Left ventricle myocardium inferior (tissue), 1 donor: ENCODE data around the gene CEP170B. TPM values are rescaled to one million over a fixed set of nuclear protein-coding genes. Genes with fewer than 3 reads are reported as not detected.

Experiments
- DNase-seq: peaks from one replicate; pipeline ENCODE4 v3.0.0-alpha.2; 2020
- H3K27ac ChIP-seq: fragments of 200-600 bp; replicated peaks from 2 replicates; pipeline ENCODE4 v1.8.0; 2021
- H3K27me3 ChIP-seq: fragments of 200-600 bp; 2 replicates; pipeline ENCODE4 v1.8.0; 2021; ENCODE audit warnings: low read depth
- H3K36me3 ChIP-seq: fragments of 200-600 bp; 2 replicates; pipeline ENCODE4 v1.8.0; 2021
- H3K4me1 ChIP-seq: fragments of 200-600 bp; 2 replicates; pipeline ENCODE4 v1.8.0; 2021
- H3K4me3 ChIP-seq: fragments of 200-600 bp; 2 replicates; pipeline ENCODE4 v1.8.0; 2021; ENCODE audit warnings: mild to moderate bottlenecking, moderate library complexity
- H3K9me3 ChIP-seq: fragments of 200-600 bp; replicated peaks from 2 replicates; pipeline ENCODE4 v1.8.0; 2021
- CTCF ChIP-seq: fragments of 200-600 bp; IDR thresholded peaks from 2 replicates; pipeline ENCODE4 v1.8.0; 2021; ENCODE audit warnings: antibody characterized with exemption, mild to moderate bottlenecking, borderline replicate concordance
- intact Hi-C: fragments of 100-400 bp; cut with micrococcal nuclease; formaldehyde crosslinking; loops from one replicate; pipeline ENCODE4 v1.11.0; 2022
- long read RNA-seq: library from polyadenylated mRNA; unstranded; transcript quantifications from one replicate; pipeline ENCODE4 v2.0.0, GENCODE V29; 2021
- total RNA-seq: library from RNA; stranded (reverse); fragmentation: NEBNext Ultra II Directional; extraction: Animal tissue kit (Norgen Biotek cat#: 25700); gene quantifications from one replicate; pipeline ENCODE4 v1.2.1, GENCODE V29; 2021
- donor health status: DM: no; HTN: yes; CAD: no; lungs with severe emphysema.

The CEP170B gene
- 11.7 TPM for total RNA-seq
- long read RNA-seq, partial matches to known transcripts, result 8 of 14 reads
- long read RNA-seq, other reads (novel, unspliced or antisense), result 6 of 14 reads

- TF ChIP-seq CTCF, result no peak
- intact Hi-C loops, result no loop called here
- peaks cover 38% of the 10 kb centered on the region for H3K27me3 ChIP-seq
- peak; percentile 36 for DNase-seq
- H3K4me1 ChIP-seq, result peaks cover 27% of the 10 kb centered on the region
- H3K27ac ChIP-seq, result peak within 1 kb of the TSS; percentile 51
- no peaks in the 10 kb centered on the region for H3K36me3 ChIP-seq
- H3K4me3 ChIP-seq, result peak within 1 kb of the TSS; percentile 72
- no peaks in the 10 kb centered on the region for H3K9me3 ChIP-seq
Observed at GRCh38 chr14:104865081-104865630, at the start of gene CEP170B. TSS of gene CEP170B (plus strand) at chr14:104865268. CDS start at chr14:104868451, 3,183 bp downstream.

- H3K4me3 ChIP-seq, result peak overlapping the region; percentile 98
- H3K9me3 ChIP-seq, result peaks cover 4% of the 10 kb centered on the region
- H3K36me3 ChIP-seq, result no peaks in the 10 kb centered on the region
- intact Hi-C loops, result no loop called here
- H3K27me3 ChIP-seq, result no peaks in the 10 kb centered on the region
- H3K27ac ChIP-seq, result peak overlapping the region; percentile 99
- H3K4me1 ChIP-seq, result peaks cover 39% of the 10 kb centered on the region
- no peak for TF ChIP-seq CTCF
- no peak for DNase-seq
Observed at GRCh38 chr14:104816616-104816884, 48.5 kb upstream of the CEP170B start.

GRCh38 chr14:104817930-104818713 is 46.9 kb upstream of the CEP170B start:
- Histone ChIP-seq H3K27me3 (no peaks in the 10 kb centered on the region), H3K9me3 (peaks cover 4% of the 10 kb centered on the region), H3K27ac (no peak overlapping the region), H3K4me3 (no peak overlapping the region), H3K4me1 (peaks cover 39% of the 10 kb centered on the region), H3K36me3 (no peaks in the 10 kb centered on the region)
- no peak for DNase-seq
- intact Hi-C loops, result no loop called here
- no peak for TF ChIP-seq CTCF

DNA sequence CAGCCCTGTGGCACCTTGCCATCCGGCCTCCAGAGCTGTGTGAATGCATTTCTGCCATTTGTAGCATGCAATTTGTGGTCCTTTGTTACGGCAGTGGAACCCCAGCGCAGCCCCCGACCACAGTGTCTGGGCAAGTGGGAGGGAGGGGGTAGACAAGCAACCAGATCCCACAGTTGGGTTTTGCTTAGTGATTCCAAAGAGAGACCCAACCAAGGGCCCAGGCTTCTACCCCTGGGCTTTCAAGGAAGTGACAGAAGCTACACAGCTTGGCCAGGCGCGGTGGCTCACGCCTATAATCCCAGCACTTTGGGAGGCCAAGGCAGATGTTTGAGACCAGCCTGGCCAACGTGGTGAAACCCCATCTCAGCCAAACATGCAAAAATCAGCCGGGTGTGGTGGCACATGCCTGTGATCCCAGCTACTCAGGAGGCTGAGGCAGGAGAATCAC is 46.3 kb upstream of the CEP170B start:
- Histone ChIP-seq H3K36me3 (no peaks in the 10 kb centered on the region), H3K27ac (no peak overlapping the region), H3K9me3 (peaks cover 4% of the 10 kb centered on the region), H3K4me3 (no peak overlapping the region), H3K27me3 (no peaks in the 10 kb centered on the region), H3K4me1 (peaks cover 35% of the 10 kb centered on the region)
- no peak for DNase-seq
- intact Hi-C loops, result no loop called here
- no peak for TF ChIP-seq CTCF

- Histone ChIP-seq H3K27me3 (no peaks in the 10 kb centered on the region), H3K36me3 (no peaks in the 10 kb centered on the region), H3K4me3 (no peak overlapping the region), H3K27ac (no peak overlapping the region), H3K9me3 (peaks cover 4% of the 10 kb centered on the region), H3K4me1 (peaks cover 34% of the 10 kb centered on the region)
- intact Hi-C loops, result no loop called here
- no peak for TF ChIP-seq CTCF
- DNase-seq, result no peak
Observed at GRCh38 chr14:104819361-104819781, 45.7 kb upstream of the CEP170B start.
